Ascending aorta (tissue), 2 donors: ENCODE results near the gene GJD2. TPM values are rescaled to one million over a fixed set of nuclear protein-coding genes. Genes with fewer than 3 reads are reported as not detected.

Experiments
- DNase-seq, 2 donors: peaks; one replicate each; pipeline ENCODE4 v3.0.0-alpha.2; 2019; ENCODE audit warnings: low spot score in 2 of 2
- H3K27ac ChIP-seq, 2 donors: fragments of 200-600 bp; sonication (generic); one replicate each; pipeline ENCODE4 v1.5.1; 2016 to 2017; ENCODE audit warnings: mild to moderate bottlenecking in 1 of 2
- H3K27me3 ChIP-seq: fragments of 200-600 bp; sonication (generic); one replicate; pipeline ENCODE4 v1.5.1; 2017
- H3K36me3 ChIP-seq, 2 donors: fragments of 200-600 bp; sonication (generic); one replicate each; pipeline ENCODE4 v1.5.1; 2016
- H3K4me1 ChIP-seq, 2 donors: fragments of 200-600 bp; sonication (generic); one replicate each; pipeline ENCODE4 v1.5.1; 2016 to 2017; ENCODE audit warnings: mild to moderate bottlenecking in 1 of 2
- H3K4me3 ChIP-seq, 2 donors: fragments of 200-600 bp; sonication (generic); one replicate each; pipeline ENCODE4 v1.5.1; 2016 to 2017; ENCODE audit warnings: mild to moderate bottlenecking in 1 of 2
- H3K9me3 ChIP-seq, 2 donors: fragments of 200-600 bp; sonication (generic); one replicate each; pipeline ENCODE4 v1.5.1; 2016
- CTCF ChIP-seq, 3 experiments: fragments of 200-600 bp in 2 of 3; fragments of 450-650 bp in 1 of 3; sonication (generic) in 2 of 3; IDR thresholded peaks; one replicate each; pipeline ENCODE4 v1.5.1; 2016 to 2019; ENCODE audit warnings: antibody characterized with exemption in 3 of 3, mild to moderate bottlenecking in 1 of 3, moderate library complexity in 1 of 3
- intact Hi-C: fragments of 100-400 bp; cut with DNase I; formaldehyde crosslinking; loops from one replicate; pipeline ENCODE4 v1.15.1; 2023
- total RNA-seq: library from RNA; depleted of rRNA; stranded (reverse); fragments of >200 nt; gene quantifications from one replicate; pipeline ENCODE4 v1.1.0, GENCODE V29; 2016

GJD2 gene
- total RNA-seq, 1 donor from 2014 or later = not detected

- Histone ChIP-seq H3K4me3 (peak overlapping the region; percentile 35 to 41), H3K27ac (peak overlapping the region; percentile 86 to 93), H3K4me1 (peaks cover 0 to 51% of the 10 kb centered on the region in 2 donors), H3K36me3 (no peaks in the 10 kb centered on the region), H3K27me3 (no peaks in the 10 kb centered on the region), H3K9me3 (no peaks in the 10 kb centered on the region)
- intact Hi-C loops = loop anchor here (5.0 to 10.0 kb wide), 3 partner anchors 131 to 496 kb away; partner anchors contain the start of genes EMC4 and ZNF770
- no peak for TF ChIP-seq CTCF (IDR thresholded peaks at IDR 0.05)
- no peak for DNase-seq
These were observed 33.5 kb downstream of the GJD2 start for GRCh38 chr15:34721157-34721801.

GRCh38 chr15:34719695-34720094, 35.1 kb downstream of the GJD2 start:
- Histone ChIP-seq H3K27ac (peak overlapping the region; percentile 86 to 93), H3K4me1 (peaks cover 0 to 41% of the 10 kb centered on the region in 2 donors), H3K4me3 (no peak overlapping the region), H3K27me3 (no peaks in the 10 kb centered on the region), H3K9me3 (no peaks in the 10 kb centered on the region), H3K36me3 (no peaks in the 10 kb centered on the region)
- no peak for DNase-seq
- intact Hi-C loops = loop anchor here (5.0 to 10.0 kb wide), 3 partner anchors 133 to 495 kb away; partner anchors contain the start of genes EMC4 and ZNF770
- TF ChIP-seq CTCF (IDR thresholded peaks at IDR 0.05) = no peak

DNA sequence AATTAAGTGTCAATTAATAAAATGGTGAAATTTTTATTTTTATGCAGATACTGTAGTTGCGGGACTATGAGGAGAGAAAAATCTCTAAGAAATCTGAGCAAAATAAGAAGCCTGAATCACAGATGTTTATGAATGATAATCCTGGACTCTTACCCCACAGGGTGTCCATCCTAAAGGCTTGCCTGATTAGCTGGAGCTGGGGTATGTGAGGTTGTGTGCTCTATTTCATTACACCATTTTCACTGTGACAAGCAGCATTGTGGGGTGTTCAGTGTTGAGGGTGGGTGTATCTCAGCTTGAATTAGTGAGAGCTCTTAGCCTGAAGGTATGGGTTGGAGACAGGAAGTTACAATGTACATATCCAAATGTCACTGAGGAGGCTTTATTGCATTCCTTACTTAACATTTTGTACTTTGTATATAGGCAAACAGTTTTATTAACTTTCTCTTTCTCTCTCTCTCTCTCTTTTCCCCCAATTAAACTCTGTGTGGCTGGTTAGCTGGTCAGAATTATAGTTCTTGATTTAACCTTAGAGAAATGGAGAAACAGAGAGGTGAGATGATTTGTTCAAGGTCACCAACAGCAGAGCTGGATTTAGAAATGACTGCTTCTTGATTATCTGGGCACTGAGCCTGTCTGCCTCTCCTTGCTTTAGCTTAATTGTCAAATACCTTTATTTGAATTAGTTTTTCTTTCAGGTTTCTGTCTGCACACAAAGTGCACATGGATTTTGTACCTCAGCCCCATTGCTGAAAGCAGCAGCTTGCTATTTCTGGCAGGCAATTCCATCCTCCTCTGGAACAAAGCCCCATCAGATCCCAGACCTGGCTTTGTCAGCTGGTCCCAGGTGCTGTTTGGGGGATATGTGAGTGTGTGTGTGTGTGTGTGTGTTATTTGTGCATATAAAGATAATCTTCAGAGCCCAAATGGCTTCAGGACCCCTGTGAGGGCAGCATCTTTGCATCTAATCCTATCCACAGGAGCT, 35.8 kb downstream of the GJD2 start:
- TF ChIP-seq CTCF (IDR thresholded peaks at IDR 0.05) = no peak
- Histone ChIP-seq H3K27me3 (no peaks in the 10 kb centered on the region), H3K4me3 (no peak overlapping the region), H3K27ac (peak overlapping the region; percentile 86 to 93), H3K36me3 (no peaks in the 10 kb centered on the region), H3K9me3 (no peaks in the 10 kb centered on the region), H3K4me1 (peaks cover 0 to 36% of the 10 kb centered on the region in 2 donors)
- intact Hi-C loops = no loop called here
- no peak for DNase-seq

- Histone ChIP-seq H3K27ac (no peak overlapping the region), H3K9me3 (no peaks in the 10 kb centered on the region), H3K4me3 (no peak overlapping the region), H3K4me1 (peaks cover 0 to 27% of the 10 kb centered on the region in 2 donors), H3K27me3 (no peaks in the 10 kb centered on the region), H3K36me3 (no peaks in the 10 kb centered on the region)
- TF ChIP-seq CTCF (IDR thresholded peaks at IDR 0.05) = no peak
- no peak for DNase-seq
- intact Hi-C loops = no loop called here
These were observed 37.1 kb downstream of the GJD2 start for GRCh38 chr15:34717729-34718128.

GRCh38 chr15:34716111-34716510, 38.7 kb downstream of the GJD2 start:
- TF ChIP-seq CTCF (IDR thresholded peaks at IDR 0.05) = no peak
- Histone ChIP-seq H3K4me1 (peaks cover 0 to 23% of the 10 kb centered on the region in 2 donors), H3K27me3 (no peaks in the 10 kb centered on the region), H3K27ac (no peak overlapping the region), H3K9me3 (no peaks in the 10 kb centered on the region), H3K4me3 (no peak overlapping the region), H3K36me3 (no peaks in the 10 kb centered on the region)
- intact Hi-C loops = no loop called here
- no peak for DNase-seq
